Epithelial cell of esophagus (primary cell): Measurements from ENCODE around the gene ARMH2.

Source experiments
- DNase-seq: peaks from one replicate; pipeline ENCODE4 v3.0.0; 2010; ENCODE audit warnings: low read depth
- H3K4me3 ChIP-seq: 2 replicates; pipeline ENCODE4 v1.5.1; 2011; ENCODE audit warnings: mild to moderate bottlenecking, low read length, control low read depth
- TF ChIP-seq, protein P1 (sequence below): IDR thresholded peaks from 2 replicates; pipeline ENCODE4 v1.5.1; 2011; ENCODE audit warnings: low read depth, mild to moderate bottlenecking, low read length, control low read depth, inconsistent platforms; ENCODE audit not compliant: insufficient read depth; ENCODE audit errors: missing control alignments

The ARMH2 gene

DNA sequence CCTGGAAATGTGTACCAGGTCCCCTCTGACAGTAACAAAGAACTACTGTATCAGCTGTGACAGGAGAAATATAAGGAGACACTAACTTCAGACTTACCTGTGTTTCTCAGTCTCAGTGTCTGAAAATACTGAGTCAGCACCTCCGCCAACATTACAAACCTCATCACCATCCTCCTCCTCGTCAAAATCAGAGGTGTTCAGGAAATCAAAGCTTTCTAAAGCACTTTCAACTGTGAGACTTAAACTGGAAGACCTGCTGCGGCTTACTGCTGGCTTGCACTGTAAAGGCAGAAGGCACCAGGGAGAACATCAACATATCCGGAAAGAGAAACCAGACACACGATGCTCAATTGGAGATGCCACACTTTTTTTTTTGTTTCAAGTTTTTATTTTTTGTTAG lies 40.3 kb upstream of the ARMH2 start:
- DNase-seq = no peak
- TF ChIP-seq, protein P1, sequence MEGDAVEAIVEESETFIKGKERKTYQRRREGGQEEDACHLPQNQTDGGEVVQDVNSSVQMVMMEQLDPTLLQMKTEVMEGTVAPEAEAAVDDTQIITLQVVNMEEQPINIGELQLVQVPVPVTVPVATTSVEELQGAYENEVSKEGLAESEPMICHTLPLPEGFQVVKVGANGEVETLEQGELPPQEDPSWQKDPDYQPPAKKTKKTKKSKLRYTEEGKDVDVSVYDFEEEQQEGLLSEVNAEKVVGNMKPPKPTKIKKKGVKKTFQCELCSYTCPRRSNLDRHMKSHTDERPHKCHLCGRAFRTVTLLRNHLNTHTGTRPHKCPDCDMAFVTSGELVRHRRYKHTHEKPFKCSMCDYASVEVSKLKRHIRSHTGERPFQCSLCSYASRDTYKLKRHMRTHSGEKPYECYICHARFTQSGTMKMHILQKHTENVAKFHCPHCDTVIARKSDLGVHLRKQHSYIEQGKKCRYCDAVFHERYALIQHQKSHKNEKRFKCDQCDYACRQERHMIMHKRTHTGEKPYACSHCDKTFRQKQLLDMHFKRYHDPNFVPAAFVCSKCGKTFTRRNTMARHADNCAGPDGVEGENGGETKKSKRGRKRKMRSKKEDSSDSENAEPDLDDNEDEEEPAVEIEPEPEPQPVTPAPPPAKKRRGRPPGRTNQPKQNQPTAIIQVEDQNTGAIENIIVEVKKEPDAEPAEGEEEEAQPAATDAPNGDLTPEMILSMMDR = no peak
- H3K4me3 ChIP-seq = no peak overlapping the region

DNA sequence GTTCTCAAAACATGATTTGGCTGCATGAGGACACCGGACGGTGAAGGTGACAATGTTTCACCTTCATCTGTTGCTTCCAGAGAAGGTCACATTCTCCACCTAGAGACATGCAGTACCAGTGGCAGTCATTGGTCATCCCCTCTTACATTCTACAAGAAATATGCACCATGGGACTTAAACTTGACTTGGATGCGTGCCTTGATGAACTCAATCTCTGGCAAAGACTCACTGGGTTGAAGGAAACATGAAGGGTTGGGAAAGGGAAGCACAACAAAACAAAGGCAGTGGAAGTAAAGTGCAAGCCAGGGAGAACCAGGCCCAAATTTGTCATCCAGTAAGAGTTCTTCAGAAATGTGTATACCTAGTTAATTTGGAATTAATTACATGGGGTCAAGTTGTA lies 39.4 kb upstream of the ARMH2 start:
- TF ChIP-seq, protein P1 = no peak
- no peak for DNase-seq
- H3K4me3 ChIP-seq = no peak overlapping the region

DNA sequence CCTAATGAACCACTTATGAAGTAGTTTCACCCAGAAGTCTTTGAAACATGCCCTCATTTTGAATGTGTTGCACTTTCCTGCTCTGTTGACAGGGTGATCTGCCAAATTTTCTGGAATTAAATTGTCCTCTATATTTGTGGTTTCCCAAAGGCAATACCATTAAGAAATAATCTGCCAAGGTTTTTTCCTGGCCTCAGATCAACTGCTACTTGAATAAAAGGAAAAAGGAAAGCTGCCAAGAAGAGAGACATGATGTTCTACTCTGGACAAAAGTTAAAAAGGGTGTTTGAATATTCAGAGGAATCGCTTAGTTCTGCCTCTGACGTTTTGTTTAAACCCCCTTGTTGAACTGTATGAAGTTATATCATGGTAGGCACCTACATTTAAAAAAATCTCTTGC lies 37.4 kb upstream of the ARMH2 start:
- DNase-seq = no peak
- TF ChIP-seq, protein P1 = no peak
- H3K4me3 ChIP-seq = no peak overlapping the region

DNA sequence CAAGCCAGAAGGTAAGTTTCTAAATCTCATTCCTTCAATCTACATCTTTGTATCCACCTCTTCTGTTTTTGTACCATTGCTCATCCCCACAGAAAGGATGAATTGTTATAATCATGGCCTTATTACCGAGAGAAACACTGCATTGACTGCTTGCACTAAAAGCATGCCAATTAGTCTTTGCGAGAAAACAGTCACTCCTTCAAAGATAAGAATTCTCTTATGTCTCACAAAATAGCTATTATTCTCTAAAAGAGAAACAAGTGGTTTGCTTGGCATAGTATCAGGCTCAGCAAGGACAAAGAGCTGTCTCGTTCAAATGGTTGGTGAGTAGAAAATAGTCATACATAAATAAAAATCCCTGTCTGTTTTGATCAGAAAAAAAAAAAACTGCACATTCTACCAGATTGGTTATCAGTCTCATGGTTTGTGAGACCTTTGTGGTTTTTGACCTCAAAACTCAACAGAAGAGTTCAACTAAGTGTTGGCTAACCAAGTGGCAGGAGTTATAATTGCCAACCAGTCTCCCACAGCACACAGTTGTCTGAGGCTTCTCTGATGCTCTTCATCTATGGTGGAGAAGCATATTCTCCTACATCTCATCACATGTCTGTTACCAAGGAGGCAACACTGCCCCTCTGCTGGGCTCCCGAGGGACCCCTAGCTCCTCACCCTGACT lies 35.1 kb upstream of the ARMH2 start:
- no peak for DNase-seq
- no peak overlapping the region for H3K4me3 ChIP-seq
- TF ChIP-seq, protein P1 = no peak

DNA sequence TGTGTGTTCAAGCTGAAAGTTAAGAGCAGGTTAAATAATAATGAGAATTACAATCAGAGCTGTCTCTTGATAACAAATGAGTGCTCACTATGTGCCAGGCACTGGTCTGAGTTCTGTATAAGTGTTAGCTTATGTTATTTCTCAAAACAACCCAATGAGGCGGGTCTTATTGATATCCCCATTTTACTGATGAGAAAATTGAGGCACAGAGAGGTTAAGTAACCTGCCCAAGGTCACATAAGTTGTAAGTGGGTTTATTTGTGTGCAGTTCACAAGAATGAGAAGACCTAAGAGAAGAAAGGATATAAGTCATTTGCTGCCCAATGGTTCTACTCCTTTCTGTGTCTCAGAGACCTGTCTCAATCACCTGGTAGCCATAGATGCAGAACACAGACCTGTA lies 34.1 kb upstream of the ARMH2 start:
- no peak for DNase-seq
- no peak overlapping the region for H3K4me3 ChIP-seq
- TF ChIP-seq, protein P1 = no peak

DNA sequence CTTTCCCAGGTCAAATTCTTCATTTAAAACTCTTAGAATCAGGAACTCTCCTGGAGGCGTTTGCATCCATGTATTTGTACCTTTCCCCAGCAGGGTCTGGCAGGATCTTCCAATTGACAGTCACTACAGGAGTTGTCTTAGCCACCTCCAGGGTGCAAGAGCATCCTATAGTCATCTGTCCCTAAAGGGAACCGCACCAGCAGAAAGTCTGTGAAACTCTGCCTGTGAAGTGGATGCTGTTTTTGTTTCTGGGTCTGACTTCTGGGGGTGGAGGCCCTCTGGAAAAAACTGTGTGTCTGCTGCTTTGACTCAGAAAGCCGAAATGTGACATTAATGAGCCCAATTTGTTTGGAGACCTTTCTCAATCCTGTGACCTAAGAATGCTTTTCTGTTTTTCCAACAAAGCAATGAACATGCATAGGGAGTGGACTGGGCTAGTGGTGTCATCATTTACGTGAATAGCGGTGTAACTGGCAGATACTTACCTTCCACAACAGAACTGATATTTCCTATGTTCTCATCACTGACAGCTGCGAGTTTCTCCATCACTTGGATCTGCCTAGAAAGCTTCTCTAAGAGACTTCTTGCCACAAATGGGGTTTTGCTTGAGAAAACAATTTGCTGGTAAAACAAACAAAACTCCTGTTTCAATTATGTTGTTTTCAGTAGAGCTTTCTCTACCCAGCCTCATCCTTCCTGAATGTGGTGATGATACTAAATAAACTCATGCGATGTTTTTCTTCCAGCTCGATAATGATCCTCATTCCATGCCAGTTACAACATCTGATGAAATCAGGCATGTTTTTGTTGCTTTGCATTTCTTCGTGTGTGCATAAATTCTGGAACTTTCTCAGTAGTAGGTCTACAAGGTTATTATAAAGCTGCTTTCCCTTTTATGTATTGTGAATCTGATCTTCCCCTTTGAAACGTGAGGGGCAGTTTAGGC lies 33.3 kb upstream of the ARMH2 start:
- TF ChIP-seq, protein P1 = no peak
- H3K4me3 ChIP-seq = no peak overlapping the region
- DNase-seq = no peak
